Transverse colon (tissue), 4 donors: ENCODE measurements around the gene AVPR2. TPM values are rescaled to one million over a fixed set of nuclear protein-coding genes. Genes with fewer than 3 reads are reported as not detected.

Experiments used
- DNase-seq: peaks from one replicate; pipeline ENCODE4 v3.0.0-alpha.2; 2019
- H3K27ac ChIP-seq, 4 donors: fragments of 200-600 bp; sonication (generic); 2 replicates each; pipeline ENCODE4 v1.5.1; 2016 to 2018; ENCODE audit warnings: inconsistent platforms in 4 of 4
- H3K27me3 ChIP-seq: fragments of 200-600 bp; sonication (generic); 2 replicates; pipeline ENCODE4 v1.5.1; 2017; ENCODE audit warnings: inconsistent platforms
- H3K36me3 ChIP-seq, 4 donors: fragments of 200-600 bp; sonication (generic); 2 replicates each; pipeline ENCODE4 v1.5.1; 2017 to 2019; ENCODE audit warnings: inconsistent platforms in 4 of 4
- H3K4me1 ChIP-seq, 4 donors: fragments of 200-600 bp; sonication (generic); 2 replicates each; pipeline ENCODE4 v1.5.1; 2017 to 2020; ENCODE audit warnings: inconsistent platforms in 4 of 4
- H3K4me3 ChIP-seq, 4 donors: fragments of 200-600 bp; sonication (generic); 1 replicate in 1 of 4; 2 replicates in 3 of 4; pipeline versions ENCODE4 v1.5.1 to v1.6.1; 2017 to 2019; ENCODE audit warnings: inconsistent platforms in 4 of 4
- H3K9me3 ChIP-seq, 2 donors: fragments of 200-600 bp; sonication (generic); 2 replicates each; pipeline ENCODE4 v1.5.1; 2017 to 2019; ENCODE audit warnings: inconsistent platforms in 2 of 2
- EP300 ChIP-seq: sonication (generic); formaldehyde crosslinking; IDR thresholded peaks from one replicate; pipeline ENCODE4 v1.6.1; 2017; ENCODE audit warnings: antibody characterized with exemption, low read depth
- POLR2A ChIP-seq: fragments of 450-650 bp; IDR thresholded peaks from one replicate; pipeline ENCODE4 v1.6.1; 2016; ENCODE audit warnings: antibody characterized with exemption, mild to moderate bottlenecking, moderate library complexity
- POLR2AphosphoS5 ChIP-seq, 3 donors: sonication (generic); formaldehyde crosslinking; IDR thresholded peaks; one replicate each; pipeline ENCODE4 v1.6.1; 2016; ENCODE audit warnings: antibody characterized with exemption in 3 of 3
- WGBS, 2 donors: methylation state at CpG; one replicate each; pipeline ENCODE4 v1.1.5; 2018; ENCODE audit warnings: low coverage in 1 of 2; 5-methylcytosine and 5-hydroxymethylcytosine counted together
- in situ Hi-C, 4 donors: fragments of 200-750 bp; cut with MboI; loops; one replicate each; pipeline versions ENCODE4 v1.15.0 to v1.15.1; 2017; ENCODE audit warnings: low sequenced_read_pairs in 3 of 4, low pct_ligation_motif_present in 1 of 4, low pct_unique_long_range_greater_than_20kb in 1 of 4
- intact Hi-C: fragments of 100-400 bp; cut with DNase I; formaldehyde crosslinking; loops from one replicate; pipeline ENCODE4 v1.15.1; 2023; ENCODE audit warnings: low total_unique reads
- total RNA-seq, 4 donors: library from RNA; depleted of rRNA; stranded (reverse); fragments of >200 nt; gene quantifications; one replicate each; pipeline ENCODE4 v1.1.0, GENCODE V29; 2016
- TF ChIP-seq, protein P1 (sequence below), 5 experiments: fragments of 200-600 bp in 3 of 5; fragments of 450-650 bp in 2 of 5; sonication (generic) in 3 of 5; IDR thresholded peaks; 1 replicate in 2 of 5; 2 replicates in 3 of 5; pipeline ENCODE4 v1.5.1; 2016 to 2017; ENCODE audit warnings: antibody characterized with exemption in 5 of 5, inconsistent platforms in 3 of 5, mild to moderate bottlenecking in 2 of 5, moderate library complexity in 1 of 5

Gene AVPR2
- total RNA-seq, 4 donors from 2014 or later = 0.41 to 72.2 (median 9.8) TPM; not detected in 1

DNA sequence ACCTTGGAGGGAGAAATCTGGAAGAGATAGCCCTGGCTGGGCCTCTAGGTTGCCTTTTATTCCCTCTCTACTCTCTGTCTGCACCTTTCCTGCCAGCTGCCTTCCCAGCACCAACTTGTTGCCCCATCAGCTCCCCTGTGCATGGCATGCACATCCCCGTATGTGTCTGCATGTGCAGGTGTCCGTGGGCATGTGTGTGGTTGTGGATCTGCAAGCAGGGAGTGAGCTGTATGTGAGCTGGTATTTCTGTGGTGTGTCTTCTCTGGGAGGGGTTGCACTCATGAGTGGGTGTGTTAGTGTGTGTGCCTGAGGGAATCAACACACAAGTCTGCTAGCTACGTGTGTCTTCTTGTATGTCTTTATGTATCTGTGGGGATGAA, 28.4 kb upstream of the AVPR2 start:
- Histone ChIP-seq H3K4me3 (no peak overlapping the region), H3K27ac (no peak overlapping the region), H3K4me1 (no peaks in the 10 kb centered on the region), H3K36me3 (no peaks in the 10 kb centered on the region), H3K27me3 (peaks cover 11% of the 10 kb centered on the region), H3K9me3 (no peaks in the 10 kb centered on the region)
- no peak for TF ChIP-seq POLR2A
- TF ChIP-seq, protein P1, sequence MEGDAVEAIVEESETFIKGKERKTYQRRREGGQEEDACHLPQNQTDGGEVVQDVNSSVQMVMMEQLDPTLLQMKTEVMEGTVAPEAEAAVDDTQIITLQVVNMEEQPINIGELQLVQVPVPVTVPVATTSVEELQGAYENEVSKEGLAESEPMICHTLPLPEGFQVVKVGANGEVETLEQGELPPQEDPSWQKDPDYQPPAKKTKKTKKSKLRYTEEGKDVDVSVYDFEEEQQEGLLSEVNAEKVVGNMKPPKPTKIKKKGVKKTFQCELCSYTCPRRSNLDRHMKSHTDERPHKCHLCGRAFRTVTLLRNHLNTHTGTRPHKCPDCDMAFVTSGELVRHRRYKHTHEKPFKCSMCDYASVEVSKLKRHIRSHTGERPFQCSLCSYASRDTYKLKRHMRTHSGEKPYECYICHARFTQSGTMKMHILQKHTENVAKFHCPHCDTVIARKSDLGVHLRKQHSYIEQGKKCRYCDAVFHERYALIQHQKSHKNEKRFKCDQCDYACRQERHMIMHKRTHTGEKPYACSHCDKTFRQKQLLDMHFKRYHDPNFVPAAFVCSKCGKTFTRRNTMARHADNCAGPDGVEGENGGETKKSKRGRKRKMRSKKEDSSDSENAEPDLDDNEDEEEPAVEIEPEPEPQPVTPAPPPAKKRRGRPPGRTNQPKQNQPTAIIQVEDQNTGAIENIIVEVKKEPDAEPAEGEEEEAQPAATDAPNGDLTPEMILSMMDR (IDR thresholded peaks at IDR 0.05) = no peak
- no peak for TF ChIP-seq EP300
- TF ChIP-seq POLR2AphosphoS5 (IDR thresholded peaks at IDR 0.05) = no peak
- intact Hi-C loops (no loop called here), in situ Hi-C loops (no loop called here)
- no peak for DNase-seq
- 74% methylated on average over 3 of the region's 3 CpGs; no CpG with 5 or more reads in 1 of the 2 donors for WGBS, 2 donors

DNA sequence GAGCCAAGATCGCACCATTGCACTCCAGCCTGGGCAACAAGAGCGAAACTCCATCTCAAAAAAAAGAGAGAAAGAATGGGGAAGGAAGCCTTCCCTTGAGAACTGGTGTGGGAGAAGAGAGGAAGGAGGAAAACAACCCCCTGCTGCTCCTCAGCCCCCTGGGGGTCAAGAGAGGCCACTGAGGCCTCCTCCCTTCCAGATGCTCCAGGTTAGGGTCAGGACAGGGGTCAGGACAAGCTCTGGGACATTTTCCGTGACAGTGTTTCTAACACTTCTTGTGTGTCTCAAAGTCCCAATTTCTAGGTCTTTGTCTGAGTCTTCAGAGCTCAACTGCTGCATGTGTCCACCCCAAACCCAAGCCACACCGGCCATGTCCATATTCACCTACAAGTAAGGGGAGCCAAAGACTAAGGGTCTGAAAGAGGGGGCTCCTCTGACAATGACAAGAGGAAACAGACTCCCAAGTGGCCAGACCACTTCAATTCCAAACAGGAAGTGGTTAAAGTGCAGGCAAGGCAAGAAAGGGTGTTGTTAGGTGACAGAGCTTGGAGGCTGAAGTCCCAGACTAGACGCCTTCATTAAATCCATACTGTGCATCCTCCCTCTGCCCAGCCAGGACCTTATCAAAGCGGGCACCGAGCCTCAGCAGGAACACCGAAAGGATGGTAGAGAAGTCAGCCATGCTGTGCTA, 26.8 kb upstream of the AVPR2 start:
- Histone ChIP-seq H3K36me3 (no peaks in the 10 kb centered on the region), H3K4me1 (no peaks in the 10 kb centered on the region), H3K4me3 (no peak overlapping the region), H3K27me3 (peaks cover 22% of the 10 kb centered on the region), H3K27ac (no peak overlapping the region), H3K9me3 (no peaks in the 10 kb centered on the region)
- WGBS, 2 donors = 79% methylated on average over 8 of the region's 8 CpGs; no CpG with 5 or more reads in 1 of the 2 donors
- TF ChIP-seq POLR2A = no peak
- TF ChIP-seq EP300 = no peak
- TF ChIP-seq POLR2AphosphoS5 (IDR thresholded peaks at IDR 0.05) = no peak
- TF ChIP-seq, protein P1 (IDR thresholded peaks at IDR 0.05) = no peak
- in situ Hi-C loops = no loop called here
- no peak for DNase-seq
- intact Hi-C loops = no loop called here

DNA sequence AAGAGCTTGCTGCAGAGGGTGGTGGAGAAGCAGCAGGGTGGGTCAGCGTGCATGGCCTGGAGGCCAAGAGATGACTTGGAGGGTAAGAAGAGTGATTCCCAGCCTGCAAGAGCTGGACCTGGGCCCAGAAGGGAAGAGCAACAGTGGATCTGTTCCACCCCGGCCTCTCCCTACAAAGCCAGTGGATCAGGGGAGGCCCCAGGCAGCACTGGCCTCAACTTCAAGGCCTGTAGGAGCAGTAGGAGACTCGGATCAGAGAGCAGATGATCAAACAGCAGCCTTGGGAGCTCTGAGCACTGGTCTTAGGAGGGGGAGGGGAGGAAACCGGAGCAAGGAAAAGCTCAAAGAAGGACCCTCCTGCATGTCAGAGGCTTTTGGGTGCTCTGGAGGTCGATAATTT, 26.1 kb upstream of the AVPR2 start:
- Histone ChIP-seq H3K9me3 (no peaks in the 10 kb centered on the region), H3K27ac (no peak overlapping the region), H3K27me3 (peaks cover 29% of the 10 kb centered on the region), H3K4me3 (no peak overlapping the region), H3K4me1 (no peaks in the 10 kb centered on the region), H3K36me3 (no peaks in the 10 kb centered on the region)
- TF ChIP-seq, protein P1 (IDR thresholded peaks at IDR 0.05) = no peak
- TF ChIP-seq POLR2AphosphoS5 (IDR thresholded peaks at IDR 0.05) (no peak), POLR2A (no peak), EP300 (no peak)
- no peak for DNase-seq
- intact Hi-C loops = no loop called here
- in situ Hi-C loops = no loop called here
- WGBS, 2 donors = 51% methylated on average over 5 of the region's 5 CpGs; no CpG with 5 or more reads in 1 of the 2 donors

DNA sequence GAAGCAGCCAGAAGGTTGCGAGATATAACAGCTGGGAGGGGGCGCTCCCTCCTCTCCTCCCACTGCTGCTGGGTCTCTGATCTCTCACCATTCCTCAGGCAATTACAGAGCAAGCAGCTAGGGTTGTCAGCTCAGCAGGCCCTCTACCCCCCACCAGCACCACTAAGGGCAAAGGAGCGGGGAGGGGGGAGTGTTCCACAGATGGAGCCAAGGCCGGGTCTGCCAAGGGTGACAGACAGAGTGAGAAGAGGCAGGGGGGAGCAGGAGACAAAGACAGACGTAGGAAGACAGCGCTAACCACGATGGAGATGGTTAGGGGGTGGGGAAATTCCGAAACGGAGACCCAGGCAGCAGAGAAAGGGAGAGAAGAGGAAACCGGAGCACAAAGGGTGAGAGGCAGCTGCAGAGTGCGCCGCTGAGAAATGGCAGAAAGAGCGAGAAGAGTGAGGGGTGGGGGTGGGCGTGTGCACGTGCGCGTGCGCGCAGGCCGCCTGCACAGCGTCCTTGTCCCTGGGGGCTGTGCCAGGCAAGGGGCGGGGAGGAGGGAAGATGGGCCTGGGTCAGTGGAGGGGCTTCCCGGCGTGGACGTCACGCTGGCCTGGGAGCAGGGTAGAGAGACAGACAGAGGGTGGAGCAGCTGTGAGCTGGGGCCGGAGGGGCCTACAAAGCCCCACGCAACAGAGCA, 25.4 kb upstream of the AVPR2 start:
- DNase-seq = no peak
- Histone ChIP-seq H3K27me3 (peaks cover 36% of the 10 kb centered on the region), H3K36me3 (no peaks in the 10 kb centered on the region), H3K4me1 (no peaks in the 10 kb centered on the region), H3K9me3 (no peaks in the 10 kb centered on the region), H3K27ac (no peak overlapping the region), H3K4me3 (no peak overlapping the region)
- 31% methylated on average over 28 of the region's 28 CpGs; no CpG with 5 or more reads in 1 of the 2 donors for WGBS, 2 donors
- in situ Hi-C loops (no loop called here), intact Hi-C loops (no loop called here)
- TF ChIP-seq EP300 (no peak), POLR2A (no peak), POLR2AphosphoS5 (IDR thresholded peaks at IDR 0.05) (no peak)
- TF ChIP-seq, protein P1 (IDR thresholded peaks at IDR 0.05) = no peak
